HCT116 (cell line): ENCODE results near the gene NANOS2. TPM values are rescaled to one million over a fixed set of nuclear protein-coding genes. Genes with fewer than 3 reads are reported as not detected.

Experiments used
- ATAC-seq: fragments of 200-7000 bp; cut with Tn5 transposase; 2 replicates; pipeline ENCODE4 v1.9.1; 2020; ENCODE audit warnings: mild to moderate bottlenecking, moderate library complexity
- BruUV-seq: library from RNA; stranded (reverse); fragments of 400-500 nt; replicated peaks from 2 replicates; lab custom pipeline; 2021; lab: Mats Ljungman, UMichigan
- CTCF ChIA-PET: fragments of 300-600 bp; sonication (Branson Sonifier 250); formaldehyde crosslinking; loops from one replicate; lab custom pipeline; 2021; ENCODE audit warnings: antibody characterized with exemption; lab: Charles Lee
- POLR2A ChIA-PET: fragments of 300-600, 350-600 bp; sonication (Branson Sonifier 250); formaldehyde crosslinking; loops from one replicate; lab custom pipeline; 2021; ENCODE audit warnings: antibody characterized with exemption; lab: Charles Lee
- RAD21 ChIA-PET, 2 experiments: fragments of 300-600 bp; sonication (Branson Sonifier 250); formaldehyde crosslinking; loops; one replicate each; lab custom pipeline; 2023; ENCODE audit warnings: low total read pairs in 2 of 2; ENCODE audit not compliant: uncharacterized antibody in 2 of 2, unreplicated experiment in 2 of 2, low non-redundant PET in 1 of 2; lab: Charles Lee
- DNase-seq: peaks from one replicate; pipeline ENCODE4 v3.0.0-alpha.2; 2010; ENCODE audit warnings: low read depth, low spot score
- H2AFZ ChIP-seq: fragments of 200-600 bp; shearing (Covaris generic), sonication (generic); 2 replicates; pipeline ENCODE4 v1.6.1; 2017; ENCODE audit warnings: low read depth, mixed run types, mixed read lengths, antibody characterized with exemption, low read length; ENCODE audit not compliant: poor library complexity, severe bottlenecking
- H3K27ac ChIP-seq: 2 replicates; pipeline ENCODE4 v1.5.1; 2012; ENCODE audit warnings: low read depth, low read length
- H3K27me3 ChIP-seq: fragments of 200-600 bp; sonication (generic); 2 replicates; pipeline ENCODE4 v1.6.1; 2016; ENCODE audit warnings: mixed run types, low read length, mixed read lengths; ENCODE audit not compliant: insufficient read depth
- H3K36me3 ChIP-seq, 2 experiments: fragments of 200-500 bp in 1 of 2; fragments of 200-600 bp in 1 of 2; sonication (Bioruptor generic) in 1 of 2; sonication (generic) in 1 of 2; 2 replicates each; pipeline versions ENCODE4 v1.5.1 to v1.6.1; 2014 to 2016; ENCODE audit warnings: low read length in 2 of 2, inconsistent platforms in 1 of 2, mixed read lengths in 1 of 2, mixed run types in 1 of 2; ENCODE audit not compliant: insufficient read depth in 2 of 2, control insufficient read depth in 1 of 2
- H3K4me1 ChIP-seq, 2 experiments: fragments of 200-600 bp in 1 of 2; sonication (generic) in 1 of 2; 2 replicates each; pipeline versions ENCODE4 v1.5.1 to v1.6.1; 2012 to 2017; ENCODE audit warnings: low read length in 2 of 2, inconsistent platforms in 1 of 2, mild to moderate bottlenecking in 1 of 2, mixed read lengths in 1 of 2, mixed run types in 1 of 2, moderate library complexity in 1 of 2; ENCODE audit not compliant: insufficient read depth in 2 of 2, control insufficient read depth in 1 of 2
- H3K4me2 ChIP-seq: fragments of 200-600 bp; sonication (generic); 2 replicates; pipeline ENCODE4 v1.6.1; 2017; ENCODE audit warnings: mixed run types, low read length, mixed read lengths
- H3K4me3 ChIP-seq, 2 experiments: fragments of 200-600 bp in 1 of 2; sonication (generic) in 1 of 2; replicated peaks in 1 of 2; 2 replicates each; pipeline ENCODE4 v1.5.1; 2011 to 2016; ENCODE audit warnings: low read length in 2 of 2, control low read depth in 1 of 2, low read depth in 1 of 2, mild to moderate bottlenecking in 1 of 2, mixed read lengths in 1 of 2, mixed run types in 1 of 2
- H3K79me2 ChIP-seq: fragments of 200-600 bp; sonication (generic); 2 replicates; pipeline ENCODE4 v1.6.1; 2017; ENCODE audit warnings: mild to moderate bottlenecking, mixed run types, low read length, moderate library complexity, mixed read lengths; ENCODE audit not compliant: insufficient read depth
- H3K9ac ChIP-seq: fragments of 200-600 bp; sonication (generic); 2 replicates; pipeline ENCODE4 v1.6.1; 2016; ENCODE audit warnings: low read length, mixed read lengths
- H3K9me2 ChIP-seq: fragments of 200-600 bp; sonication (generic), shearing (Covaris generic); 2 replicates; pipeline ENCODE4 v1.6.1; 2017; ENCODE audit warnings: mixed run types, mild to moderate bottlenecking, moderate library complexity; ENCODE audit not compliant: insufficient read depth
- H3K9me3 ChIP-seq, 2 experiments: fragments of 200-500 bp in 1 of 2; fragments of 200-600 bp in 1 of 2; sonication (Bioruptor generic) in 1 of 2; sonication (generic) in 1 of 2; 2 replicates each; pipeline ENCODE4 v1.6.1; 2014 to 2017; ENCODE audit warnings: low read length in 2 of 2, mixed read lengths in 2 of 2, inconsistent platforms in 1 of 2, low read depth in 1 of 2, mild to moderate bottlenecking in 1 of 2, mixed run types in 1 of 2, moderate library complexity in 1 of 2; ENCODE audit not compliant: control insufficient read depth in 1 of 2, insufficient read depth in 1 of 2
- H4K20me1 ChIP-seq: fragments of 200-600 bp; sonication (generic), shearing (Covaris generic); 2 replicates; pipeline ENCODE4 v1.6.1; 2017; ENCODE audit warnings: mixed run types, mild to moderate bottlenecking, moderate library complexity; ENCODE audit not compliant: insufficient read depth
- CEBPB ChIP-seq: IDR thresholded peaks from 2 replicates; pipeline ENCODE4 v1.6.1; 2012; ENCODE audit warnings: low read depth
- EZH2phosphoT487 ChIP-seq: fragments of 200-600 bp; IDR thresholded peaks from 2 replicates; pipeline ENCODE4 v1.6.1; 2018; ENCODE audit warnings: antibody characterized with exemption, borderline replicate concordance
- FOSL1 ChIP-seq: IDR thresholded peaks from 2 replicates; pipeline ENCODE4 v1.6.1; 2012; ENCODE audit warnings: low read depth
- POLR2A ChIP-seq: IDR thresholded peaks from 2 replicates; pipeline ENCODE4 v1.7.0; 2011; ENCODE audit warnings: borderline replicate concordance; ENCODE audit not compliant: insufficient read depth, insufficient read length; ENCODE audit errors: extremely low read depth
- SIN3A ChIP-seq: IDR thresholded peaks from 2 replicates; pipeline ENCODE4 v1.6.1; 2012; ENCODE audit warnings: low read depth
- SRF ChIP-seq: IDR thresholded peaks from 2 replicates; pipeline ENCODE4 v1.6.1; 2012; ENCODE audit warnings: low read depth
- intact Hi-C: fragments of 100-400 bp; cut with micrococcal nuclease; formaldehyde crosslinking; loops from 2 replicates; pipeline ENCODE4 v1.10.0; 2022
- total RNA-seq: library from RNA; stranded (reverse); gene quantifications from one replicate; pipeline ENCODE4 v1.2.1, GENCODE V29; 2021; ENCODE audit not compliant: unreplicated experiment

The NANOS2 gene
- total RNA-seq, 1 experiment from 2014 or later: not detected

DNA sequence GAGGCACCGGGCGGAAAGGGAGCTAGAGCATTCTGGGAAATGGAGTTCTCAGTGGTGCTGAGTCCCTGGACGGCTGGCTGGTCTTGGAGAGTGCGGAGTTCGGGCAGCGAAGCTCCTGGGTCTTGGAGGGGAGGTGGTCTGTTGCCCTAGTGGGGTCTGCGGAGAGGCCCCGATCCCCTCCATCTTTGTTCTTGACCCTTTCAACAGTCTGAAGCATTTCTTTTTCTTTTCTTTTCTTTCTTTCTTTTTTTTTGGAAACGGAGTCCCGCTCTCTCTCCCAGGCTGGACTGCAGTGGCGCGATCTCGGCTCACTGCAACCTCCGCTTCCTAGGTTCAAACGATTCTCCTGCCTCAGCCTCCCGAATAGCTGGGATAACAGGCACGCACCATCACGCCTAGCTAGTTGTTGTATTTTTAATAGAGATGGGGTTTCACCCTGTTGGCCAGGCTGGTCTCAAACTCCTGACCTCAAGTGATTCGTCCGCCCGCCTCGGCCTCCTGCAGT, 51.2 kb downstream of the NANOS2 start:
- no peak for DNase-seq
- intact Hi-C loops: loop anchor here (1.0 kb wide), 1 partner anchor 23 kb away; the partner anchor contains the start of gene IRF2BP1
- no peaks in the 10 kb centered on the region for H3K9me3 ChIP-seq
- no peak; the same call in 1 of the 2 replicates for ATAC-seq
- H3K36me3 ChIP-seq: peaks cover 11 to 15% of the 10 kb centered on the region in 2 experiments; a peak in 3 of 4 replicates
- no peak for TF ChIP-seq SIN3A
- TF ChIP-seq FOSL1: no peak
- TF ChIP-seq CEBPB: no peak
- peak; percentile 6 for TF ChIP-seq POLR2A
- no peak for TF ChIP-seq EZH2phosphoT487
- no peak for TF ChIP-seq SRF
- no peaks in the 10 kb centered on the region for H3K9me2 ChIP-seq
- H3K27ac ChIP-seq: peak overlapping the region; percentile 61
- no peaks in the 10 kb centered on the region for H3K27me3 ChIP-seq
- H2AFZ ChIP-seq: peak overlapping the region; percentile 29
- ChIA-PET CTCF (interaction anchor here (0.5 to 3.6 kb wide), 12 partner anchors 13 to 215 kb away, joined by 3 to 45 read pairs (median 6); partner anchors contain the start of genes IGFL4, IRF2BP1, MYPOP and SIX5), RAD21 (interaction anchor here (0.7 to 1.3 kb wide), 3 partner anchors 18 to 23 kb away, joined by 4 to 6 read pairs (median 4); partner anchors contain the start of gene IRF2BP1 (in 1 of the 2)), POLR2A (interaction anchor here (0.6 to 2.9 kb wide), 14 partner anchors 9 to 156 kb away, joined by 3 to 24 read pairs (median 3); partner anchors contain the start of genes CCDC61, IRF2BP1, MYPOP and NANOS2)
- H3K9ac ChIP-seq: peak overlapping the region; percentile 66
- H3K4me1 ChIP-seq: peaks cover 11 to 35% of the 10 kb centered on the region in 2 experiments
- peaks cover 44% of the 10 kb centered on the region for H3K79me2 ChIP-seq
- H3K4me2 ChIP-seq: peak overlapping the region; percentile 81
- peak overlapping the region; percentile 91 to 93 for H3K4me3 ChIP-seq
- H4K20me1 ChIP-seq: no peaks in the 10 kb centered on the region
- TSS peak; percentile 48 for BruUV-seq

Other genes with a start within 250 kb of the NANOS2 start
- 14.1 TPM for gene GIPR, start 246.6 kb downstream of the NANOS2 start, total RNA-seq
- gene SNRPD2, start 222.8 kb downstream of the NANOS2 start, total RNA-seq: 927 TPM
- 19.5 TPM for gene QPCTL, start 222.1 kb downstream of the NANOS2 start, total RNA-seq
- 31.7 TPM for gene FBXO46, start 183.9 kb downstream of the NANOS2 start, total RNA-seq
- 2.1 TPM for gene MEIOSIN, start 181.3 kb downstream of the NANOS2 start, total RNA-seq
- gene SIX5, start 145.5 kb downstream of the NANOS2 start, total RNA-seq: 18.3 TPM
- gene DMPK, start 132.3 kb downstream of the NANOS2 start, total RNA-seq: 52.5 TPM
- gene DMWD, start 121.9 kb downstream of the NANOS2 start, total RNA-seq: 56.8 TPM
- 0.57 TPM for gene RSPH6A, start 99.5 kb downstream of the NANOS2 start, total RNA-seq
- 117 TPM for gene SYMPK, start 51.6 kb downstream of the NANOS2 start, total RNA-seq
- 5.8 TPM for gene FOXA3, start 50.5 kb downstream of the NANOS2 start, total RNA-seq
- gene IRF2BP1, start 28.6 kb downstream of the NANOS2 start, total RNA-seq: 33.9 TPM
- 10.8 TPM for gene MYPOP, start 12.2 kb downstream of the NANOS2 start, total RNA-seq
- 2.5 TPM for gene NOVA2, start 59.1 kb upstream of the NANOS2 start, total RNA-seq
- 12.2 TPM for gene CCDC61, start 80.7 kb upstream of the NANOS2 start, total RNA-seq
- gene PGLYRP1, start 108.3 kb upstream of the NANOS2 start, total RNA-seq: not detected
- not detected for gene IGFL4, start 126.2 kb upstream of the NANOS2 start, total RNA-seq
- not detected for gene IGFL3, start 209.9 kb upstream of the NANOS2 start, total RNA-seq
- not detected for gene IGFL2, start 233.5 kb upstream of the NANOS2 start, total RNA-seq